GM13977 (cell line): ENCODE data around the gene MAPT.

Source experiments
- DNase-seq: peaks from one replicate; pipeline ENCODE4 v3.0.0; 2012; ENCODE audit warnings: low spot score
- CTCF ChIP-seq: IDR thresholded peaks from 2 replicates; pipeline ENCODE4 v1.5.1; 2012; ENCODE audit warnings: mild to moderate bottlenecking, control low read depth; ENCODE audit not compliant: insufficient read depth; ENCODE audit errors: extremely low read depth, missing control alignments
- in situ Hi-C: fragments of 300-500 bp; cut with MboI; formaldehyde crosslinking; loops from one replicate; pipeline ENCODE4 v1.12.0; 2022; ENCODE audit warnings: low sequenced_read_pairs, low pct_unique_long_range_greater_than_20kb, mixed read lengths, inconsistent platforms; ENCODE audit not compliant: unreplicated experiment

MAPT gene

GRCh38 chr17:45905814-45906213 lies 11.5 kb downstream of the MAPT start:
- no peak for DNase-seq
- in situ Hi-C loops, result no loop called here
- no peak for TF ChIP-seq CTCF

DNA sequence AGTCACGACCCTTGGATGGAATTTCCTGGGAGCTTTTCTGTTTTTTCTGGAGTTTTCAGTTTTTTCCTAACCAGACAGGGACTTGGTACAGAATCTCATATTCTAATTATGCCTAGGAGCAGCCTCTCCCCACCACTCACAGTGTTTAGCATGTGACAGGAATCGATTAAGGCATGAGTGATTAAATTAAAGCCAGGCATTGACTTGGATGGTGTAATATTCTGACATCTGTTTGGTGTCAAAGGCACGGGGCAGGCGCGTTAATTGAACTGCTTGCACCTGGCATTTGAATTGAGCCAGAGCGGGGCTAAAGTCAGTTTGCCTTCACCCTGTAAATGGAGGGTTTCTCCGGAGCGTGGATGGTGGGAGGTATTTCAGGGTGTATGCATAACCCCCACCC lies 11.9 kb downstream of the MAPT start:
- no peak for DNase-seq
- in situ Hi-C loops, result no loop called here
- no peak for TF ChIP-seq CTCF

- TF ChIP-seq CTCF, result no peak
- in situ Hi-C loops, result no loop called here
- DNase-seq, result no peak
Measured at GRCh38 chr17:45906927-45907622, 12.7 kb downstream of the MAPT start.

- no peak for DNase-seq
- in situ Hi-C loops, result no loop called here
- no peak for TF ChIP-seq CTCF
Measured at GRCh38 chr17:45907750-45908395, 13.5 kb downstream of the MAPT start.

GRCh38 chr17:45908460-45908859 lies 14.1 kb downstream of the MAPT start:
- in situ Hi-C loops, result no loop called here
- DNase-seq, result no peak
- no peak for TF ChIP-seq CTCF

- DNase-seq, result no peak
- in situ Hi-C loops, result no loop called here
- no peak for TF ChIP-seq CTCF
Measured at GRCh38 chr17:45908935-45909334, 14.6 kb downstream of the MAPT start.
